Lung (tissue), 12 donors: ENCODE measurements around the gene LIG3. TPM values are rescaled to one million over a fixed set of nuclear protein-coding genes. Genes with fewer than 3 reads are reported as not detected.

ENCODE experiments used
- ATAC-seq: fragments of 200-7000 bp; cut with Tn5 transposase; one replicate; pipeline ENCODE4 v1.9.1; 2020; ENCODE audit warnings: moderate number of reproducible peaks; ENCODE audit not compliant: insufficient read depth, low FRiP score
- DNase-seq, 3 donors: peaks; one replicate each; pipeline ENCODE4 v3.0.0-alpha.2; 2013 to 2017
- H3K27ac ChIP-seq, 2 donors: one replicate each; pipeline ENCODE4 v1.5.1; 2013; ENCODE audit warnings: mild to moderate bottlenecking in 2 of 2, moderate library complexity in 2 of 2, control low read depth in 1 of 2, inconsistent platforms in 1 of 2, low read depth in 1 of 2, low read length in 1 of 2
- H3K27me3 ChIP-seq, 3 donors: one replicate each; pipeline ENCODE4 v1.5.1; 2013; ENCODE audit warnings: low read length in 2 of 3; ENCODE audit not compliant: control insufficient read depth in 3 of 3, insufficient read depth in 3 of 3
- H3K36me3 ChIP-seq, 4 donors: one replicate each; pipeline ENCODE4 v1.5.1; 2013; ENCODE audit warnings: low read length in 4 of 4, mild to moderate bottlenecking in 1 of 4, moderate library complexity in 1 of 4; ENCODE audit not compliant: control insufficient read depth in 4 of 4, insufficient read depth in 4 of 4
- H3K4me1 ChIP-seq, 5 donors: one replicate each; pipeline ENCODE4 v1.5.1; 2013; ENCODE audit warnings: low read length in 5 of 5, mild to moderate bottlenecking in 2 of 5, moderate library complexity in 1 of 5; ENCODE audit not compliant: control insufficient read depth in 5 of 5, insufficient read depth in 5 of 5
- H3K4me3 ChIP-seq: one replicate; pipeline ENCODE4 v1.5.1; 2013; ENCODE audit warnings: mild to moderate bottlenecking, control low read depth, moderate library complexity
- H3K9ac ChIP-seq, 2 donors: one replicate each; pipeline ENCODE4 v1.5.1; 2013; ENCODE audit warnings: low read length in 2 of 2, control low read depth in 1 of 2; ENCODE audit not compliant: insufficient read depth in 1 of 2
- H3K9me3 ChIP-seq, 4 donors: one replicate each; pipeline ENCODE4 v1.5.1; 2013; ENCODE audit warnings: low read length in 3 of 4, mild to moderate bottlenecking in 1 of 4, moderate library complexity in 1 of 4; ENCODE audit not compliant: control insufficient read depth in 4 of 4, insufficient read depth in 3 of 4
- CTCF ChIP-seq: IDR thresholded peaks from 2 replicates; pipeline ENCODE4 v1.5.1; 2012; ENCODE audit warnings: mild to moderate bottlenecking; ENCODE audit errors: control extremely low read depth, extremely low read depth
- WGBS, 2 donors: extraction: QIAGEN DNeasy Blood & Tissue Kit; methylation state at CpG; one replicate each; pipeline ENCODE4 v1.1.7; 2013; 5-methylcytosine and 5-hydroxymethylcytosine counted together
- polyA plus RNA-seq, 2 donors: library from polyadenylated mRNA; stranded (reverse); fragments of 200-250 nt; gene quantifications; one replicate each; pipeline ENCODE4 v1.2.1, GENCODE V29; 2013
- total RNA-seq, 2 donors: library from RNA; depleted of rRNA in 1 of 2; stranded (reverse); fragments of >200 nt in 1 of 2; gene quantifications; one replicate each; pipeline ENCODE4 v1.2.1, GENCODE V29; 2014 to 2021
- donor health status: control.
- donor health status: control.
- donor health status: Bipolar disorder and iron deficiency.
- donor health status: healthy.
- donor health status: DM: yes; HTN: yes; CAD: no.

Gene LIG3
- total and polyA plus RNA-seq, 4 donors, result 6.2 to 40.9 (median 26.1) TPM

GRCh38 chr17:34996422-34997285 lies 16.3 kb downstream of the LIG3 start:
- ATAC-seq (no peak), DNase-seq (no peak)
- TF ChIP-seq CTCF, result no peak
- H3K27me3 ChIP-seq, result no peaks in the 10 kb centered on the region
- H3K4me3 ChIP-seq, result no peak overlapping the region
- H3K27ac ChIP-seq, result no peak overlapping the region
- no peaks in the 10 kb centered on the region for H3K9me3 ChIP-seq
- H3K9ac ChIP-seq, result no peak overlapping the region
- 56 to 78% methylated on average over 3 of the region's 3 CpGs for WGBS, 2 donors
- peaks cover 0 to 16% (median 15%) of the 10 kb centered on the region in 5 donors for H3K4me1 ChIP-seq
- peaks cover 16 to 71% (median 37%) of the 10 kb centered on the region in 4 donors for H3K36me3 ChIP-seq

GRCh38 chr17:34997355-34997862 lies 17.1 kb downstream of the LIG3 start:
- peak overlapping the region; percentile 22 to 23 for H3K27ac ChIP-seq
- no peak for ATAC-seq
- H3K36me3 ChIP-seq, result peaks cover 11 to 67% (median 41%) of the 10 kb centered on the region in 4 donors
- no peak overlapping the region for H3K4me3 ChIP-seq
- 47 to 53% methylated on average over 11 of the region's 11 CpGs for WGBS, 2 donors
- TF ChIP-seq CTCF, result no peak
- H3K9me3 ChIP-seq, result no peaks in the 10 kb centered on the region
- peak; percentile 92 to 100 (median 98) for DNase-seq
- peak overlapping the region in 1 of 2 donors; percentile 15 for H3K9ac ChIP-seq
- peaks cover 0 to 16% (median 15%) of the 10 kb centered on the region in 5 donors for H3K4me1 ChIP-seq
- no peaks in the 10 kb centered on the region for H3K27me3 ChIP-seq

GRCh38 chr17:34998205-34998604 lies 17.9 kb downstream of the LIG3 start:
- Histone ChIP-seq H3K27me3 (no peaks in the 10 kb centered on the region), H3K9me3 (no peaks in the 10 kb centered on the region), H3K9ac (peak overlapping the region in 1 of 2 donors; percentile 15), H3K4me1 (peaks cover 0 to 19% (median 15%) of the 10 kb centered on the region in 5 donors), H3K36me3 (peaks cover 11 to 64% (median 42%) of the 10 kb centered on the region in 4 donors), H3K27ac (no peak overlapping the region), H3K4me3 (no peak overlapping the region)
- peak; percentile 83 for ATAC-seq
- WGBS, 2 donors, result 35 to 56% methylated on average over 5 of the region's 5 CpGs
- peak; percentile 29 to 59 (median 39) for DNase-seq
- peak; percentile 60 for TF ChIP-seq CTCF
